Cardiac fibroblast (primary cell): Measurements from ENCODE around the gene CITED2.

Source experiments
- DNase-seq, 2 donors: peaks; one replicate each; pipeline versions ENCODE4 v3.0.0 to v3.0.0-alpha.2; 2010; ENCODE audit warnings: low read depth in 2 of 2
- H3K4me3 ChIP-seq, 2 donors: replicated peaks in 1 of 2; 1 replicate in 1 of 2; 2 replicates in 1 of 2; pipeline ENCODE4 v1.5.1; 2011; ENCODE audit warnings: low read depth in 2 of 2, low read length in 2 of 2, mild to moderate bottlenecking in 2 of 2, moderate library complexity in 1 of 2
- TF ChIP-seq, protein P1 (sequence below): IDR thresholded peaks from one replicate; pipeline ENCODE4 v1.5.1; 2011; ENCODE audit warnings: low read depth, mild to moderate bottlenecking, low read length, inconsistent platforms

The CITED2 gene

DNA sequence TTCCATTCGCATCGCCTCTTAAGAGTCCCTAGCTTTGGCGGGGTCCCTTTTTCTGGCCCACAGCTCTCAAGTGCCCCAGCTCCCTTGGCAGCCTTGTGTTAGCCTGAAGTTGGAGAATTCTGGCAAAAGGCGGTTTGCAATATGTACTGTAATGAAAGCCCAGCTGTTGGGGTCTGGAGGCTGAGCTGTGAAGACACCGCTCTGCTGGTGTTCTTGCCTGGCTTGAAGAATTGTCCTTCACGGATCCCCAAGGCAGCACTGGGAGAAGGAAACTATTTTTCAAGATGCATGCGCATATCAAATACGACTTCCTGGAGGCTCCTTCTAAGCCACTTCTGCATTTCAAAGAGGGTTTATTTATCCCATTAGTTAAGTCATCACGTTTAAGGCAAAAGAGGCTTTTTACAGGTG lies 21.4 kb upstream of the CITED2 start:
- H3K4me3 ChIP-seq, result no peak overlapping the region
- DNase-seq, result no peak
- TF ChIP-seq, protein P1, sequence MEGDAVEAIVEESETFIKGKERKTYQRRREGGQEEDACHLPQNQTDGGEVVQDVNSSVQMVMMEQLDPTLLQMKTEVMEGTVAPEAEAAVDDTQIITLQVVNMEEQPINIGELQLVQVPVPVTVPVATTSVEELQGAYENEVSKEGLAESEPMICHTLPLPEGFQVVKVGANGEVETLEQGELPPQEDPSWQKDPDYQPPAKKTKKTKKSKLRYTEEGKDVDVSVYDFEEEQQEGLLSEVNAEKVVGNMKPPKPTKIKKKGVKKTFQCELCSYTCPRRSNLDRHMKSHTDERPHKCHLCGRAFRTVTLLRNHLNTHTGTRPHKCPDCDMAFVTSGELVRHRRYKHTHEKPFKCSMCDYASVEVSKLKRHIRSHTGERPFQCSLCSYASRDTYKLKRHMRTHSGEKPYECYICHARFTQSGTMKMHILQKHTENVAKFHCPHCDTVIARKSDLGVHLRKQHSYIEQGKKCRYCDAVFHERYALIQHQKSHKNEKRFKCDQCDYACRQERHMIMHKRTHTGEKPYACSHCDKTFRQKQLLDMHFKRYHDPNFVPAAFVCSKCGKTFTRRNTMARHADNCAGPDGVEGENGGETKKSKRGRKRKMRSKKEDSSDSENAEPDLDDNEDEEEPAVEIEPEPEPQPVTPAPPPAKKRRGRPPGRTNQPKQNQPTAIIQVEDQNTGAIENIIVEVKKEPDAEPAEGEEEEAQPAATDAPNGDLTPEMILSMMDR, result no peak

DNA sequence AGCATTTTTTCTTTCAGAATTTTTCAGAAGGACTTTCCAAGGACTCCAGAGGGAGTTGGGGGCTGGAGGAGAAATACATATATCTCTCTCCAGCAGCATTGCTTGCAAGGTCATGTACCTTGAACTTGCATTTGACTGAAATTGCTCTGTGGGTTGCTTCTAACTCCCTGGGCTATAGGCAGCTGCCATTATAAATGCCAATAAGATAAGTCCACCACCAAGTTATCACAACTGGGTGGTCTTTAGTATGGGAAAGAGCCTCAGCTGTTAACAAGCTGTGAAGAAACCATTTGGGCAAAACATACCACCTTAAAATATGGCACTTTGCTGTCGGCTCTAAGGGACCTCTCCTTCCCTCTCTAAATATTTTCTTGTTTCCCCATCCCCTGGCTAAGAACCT lies 20.9 kb upstream of the CITED2 start:
- TF ChIP-seq, protein P1, result no peak
- H3K4me3 ChIP-seq, result no peak overlapping the region

DNA sequence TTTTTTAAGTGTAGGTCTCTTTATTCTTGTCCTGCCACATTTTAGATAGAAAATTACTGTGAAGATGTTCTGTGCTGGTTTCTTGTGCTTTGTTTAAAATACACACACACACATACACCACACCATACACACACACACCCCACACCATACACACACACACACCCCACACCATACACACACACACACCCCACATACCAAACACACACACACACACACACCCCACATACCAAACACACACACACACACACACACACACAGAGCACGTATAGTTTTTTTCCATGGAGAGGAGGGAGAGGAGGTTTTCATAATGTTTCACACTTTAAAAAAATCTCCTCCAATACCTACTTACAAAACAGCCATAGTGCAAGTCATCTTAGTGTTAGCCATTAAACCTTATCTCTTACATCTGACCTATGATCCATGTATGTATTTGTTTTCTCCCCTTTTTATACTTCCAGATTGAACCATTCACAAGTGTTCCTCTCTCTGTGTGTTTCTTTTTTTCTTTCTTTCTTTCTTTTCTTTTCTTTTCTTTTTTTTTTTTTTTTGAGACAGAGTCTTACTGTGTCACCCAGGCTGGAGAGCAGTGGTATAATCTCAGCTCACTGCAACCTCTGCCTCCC lies 19.7 kb upstream of the CITED2 start:
- no peak overlapping the region for H3K4me3 ChIP-seq
- TF ChIP-seq, protein P1, result no peak
- no peak for DNase-seq

More for the DNA sequence above, 20.9 kb upstream of the CITED2 start:
- DNase-seq, result no peak

DNA sequence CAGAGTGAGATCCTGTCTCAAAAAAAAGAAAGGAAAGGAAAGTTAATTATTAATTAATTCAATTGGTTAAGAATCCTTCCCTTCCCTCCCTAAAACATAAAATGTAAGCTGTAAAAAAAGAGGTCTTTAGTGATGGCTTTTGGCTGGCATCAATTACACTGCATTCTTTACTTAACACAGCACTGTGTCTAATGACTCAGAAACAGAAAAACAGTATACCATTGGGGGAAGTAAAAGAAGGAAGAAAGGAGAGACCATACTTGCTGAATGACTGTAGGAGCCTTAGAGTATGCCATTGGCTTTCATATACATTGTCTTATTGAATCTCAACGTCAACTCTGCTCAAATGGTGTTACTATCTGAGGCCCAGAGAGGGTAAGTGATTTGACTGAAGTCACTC lies 18.3 kb upstream of the CITED2 start:
- TF ChIP-seq, protein P1, result no peak
- H3K4me3 ChIP-seq, result no peak overlapping the region
- DNase-seq, result peak; percentile 18 to 45

DNA sequence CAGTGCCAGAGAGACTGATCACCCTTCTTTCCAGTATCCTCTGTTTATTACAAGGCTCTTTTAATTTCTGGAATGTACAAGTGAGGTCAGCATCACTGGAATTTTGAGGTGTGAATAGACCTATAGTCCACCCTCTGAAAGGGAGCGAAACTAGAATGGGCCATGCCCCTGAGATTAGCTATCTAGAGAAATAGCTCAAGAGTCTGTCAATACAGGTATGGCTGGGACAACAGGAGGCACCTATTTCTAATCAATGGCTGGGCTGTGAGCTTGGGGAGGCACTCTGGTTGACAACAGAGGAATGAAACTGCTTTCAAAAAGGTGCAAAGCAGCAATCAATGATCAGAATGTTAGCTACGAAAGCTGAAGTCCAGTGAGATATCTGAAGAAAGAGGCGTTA lies 17.3 kb upstream of the CITED2 start:
- no peak overlapping the region for H3K4me3 ChIP-seq
- no peak for DNase-seq
- TF ChIP-seq, protein P1, result no peak

DNA sequence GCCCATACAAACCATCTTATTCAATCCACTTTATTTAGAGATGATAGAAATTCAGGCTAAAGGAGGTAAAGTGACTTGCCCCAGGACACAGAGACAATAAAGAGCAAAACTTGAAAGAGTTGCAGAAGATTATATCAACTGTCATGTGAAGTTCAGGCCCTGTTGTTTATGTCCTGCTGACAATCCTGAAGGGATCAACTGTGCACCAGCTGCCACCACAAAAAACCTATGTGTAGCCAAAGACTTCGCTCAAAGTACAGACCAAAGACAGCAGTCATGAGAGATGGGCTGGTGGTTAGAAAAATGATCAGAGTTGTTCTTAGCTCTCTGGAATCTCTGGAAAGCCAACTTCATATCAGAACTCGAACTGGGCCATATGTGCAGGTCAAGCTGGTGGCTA lies 16.0 kb upstream of the CITED2 start:
- no peak overlapping the region for H3K4me3 ChIP-seq
- DNase-seq, result no peak
- TF ChIP-seq, protein P1, result no peak

DNA sequence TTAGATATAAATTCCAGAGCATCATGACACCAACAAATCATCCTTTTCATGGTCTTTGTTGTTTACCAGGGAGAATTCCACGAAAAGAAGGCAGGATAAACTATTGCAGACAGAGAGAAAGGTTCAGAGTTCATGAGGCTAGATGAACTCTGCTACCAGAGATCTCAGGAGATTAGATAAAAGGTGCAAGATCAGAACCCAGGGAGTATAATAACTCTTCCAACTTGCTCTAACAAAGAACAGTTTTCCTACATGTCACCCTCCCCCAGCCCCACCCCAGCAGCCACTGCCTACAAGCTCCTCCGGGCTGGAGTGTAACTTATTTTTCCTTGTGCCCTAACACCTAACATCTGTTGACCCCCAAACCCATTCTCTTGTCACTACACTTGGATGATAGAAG lies 13.9 kb upstream of the CITED2 start:
- DNase-seq, result no peak
- no peak overlapping the region for H3K4me3 ChIP-seq
- TF ChIP-seq, protein P1, result no peak
